ENCODE measurements around the gene ZNHIT6. TPM values are rescaled to one million over a fixed set of nuclear protein-coding genes. Genes with fewer than 3 reads are reported as not detected.

ZNHIT6 gene
- total RNA-seq, 1 experiment from 2014 or later: 14.3 TPM

GRCh38 chr1:85629532-85629920, 78.7 kb downstream of the ZNHIT6 start:
- ATAC-seq (no peak), DNase-seq (ENCODE audit: low spot score) (no peak)
- peak overlapping the region; percentile 87 for H3K27ac Mint-ChIP-seq
- peaks cover 17% of the 10 kb centered on the region for H3K9me3 Mint-ChIP-seq
- CTCF ChIA-PET: interaction anchor here (0.8 to 2.2 kb wide), 8 partner anchors 16 to 370 kb away, joined by 3 to 16 read pairs (median 6); partner anchors contain the start of genes C1orf52 and CCN1
- no peak overlapping the region for H3K4me3 Mint-ChIP-seq
- TF ChIP-seq GRHL2 (CRISPR knock-in tag; IDR thresholded peaks at IDR 0.05; ENCODE audit: insufficient replicate concordance, severe bottlenecking) (no peak), FOXK1 (CRISPR knock-in tag; IDR thresholded peaks at IDR 0.05) (no peak), SMAD3 (CRISPR knock-in tag; IDR thresholded peaks at IDR 0.05; ENCODE audit: borderline replicate concordance) (no peak), KAT7 (CRISPR knock-in tag; IDR thresholded peaks at IDR 0.05; ENCODE audit: borderline replicate concordance) (no peak)
- H3K36me3 Mint-ChIP-seq: peaks cover 14% of the 10 kb centered on the region
- peaks cover 18% of the 10 kb centered on the region for H3K4me1 Mint-ChIP-seq
- H3K27me3 Mint-ChIP-seq (ENCODE audit: low read depth): no peaks in the 10 kb centered on the region
- POLR2A ChIA-PET: interaction anchor here (0.6 to 3.1 kb wide), 2 partner anchors 41 to 48 kb away, joined by 3 to 18 read pairs; partner anchors contain the start of gene CCN1

- Mint-ChIP-seq H3K36me3 (peaks cover 17% of the 10 kb centered on the region), H3K4me3 (no peak overlapping the region), H3K9me3 (peaks cover 20% of the 10 kb centered on the region), H3K27me3 (ENCODE audit: low read depth) (no peaks in the 10 kb centered on the region), H3K4me1 (peaks cover 18% of the 10 kb centered on the region), H3K27ac (peak overlapping the region; percentile 87)
- POLR2A ChIA-PET: interaction anchor here (0.6 to 3.1 kb wide), 4 partner anchors 16 to 48 kb away, joined by 3 to 18 read pairs (median 4); partner anchors contain the start of gene CCN1
- TF ChIP-seq GRHL2 (CRISPR knock-in tag; IDR thresholded peaks at IDR 0.05; ENCODE audit: insufficient replicate concordance, severe bottlenecking): no peak
- no peak for TF ChIP-seq NR2C2 (CRISPR knock-in tag; IDR thresholded peaks at IDR 0.05)
- TF ChIP-seq SMAD3 (CRISPR knock-in tag; IDR thresholded peaks at IDR 0.05; ENCODE audit: borderline replicate concordance): no peak
- no peak for TF ChIP-seq ZNF416 (CRISPR knock-in tag; IDR thresholded peaks at IDR 0.05)
- no peak for TF ChIP-seq GABPB1 (CRISPR knock-in tag; IDR thresholded peaks at IDR 0.05)
- no peak for TF ChIP-seq MXD4 (CRISPR knock-in tag; IDR thresholded peaks at IDR 0.05; ENCODE audit: borderline replicate concordance)
- TF ChIP-seq FOXJ3 (CRISPR knock-in tag; IDR thresholded peaks at IDR 0.05; ENCODE audit: borderline replicate concordance): no peak
- no peak for TF ChIP-seq ZMAT4 (CRISPR knock-in tag; IDR thresholded peaks at IDR 0.05)
- peak; percentile 44 for DNase-seq (ENCODE audit: low spot score)
- ATAC-seq: peak; percentile 87
- CTCF ChIA-PET: interaction anchor here (0.8 to 2.2 kb wide), 7 partner anchors 16 to 320 kb away, joined by 3 to 16 read pairs (median 7); partner anchors contain the start of gene CCN1
These were observed 79.3 kb downstream of the ZNHIT6 start for GRCh38 chr1:85628791-85629531.

GRCh38 chr1:85626818-85627217, 81.4 kb downstream of the ZNHIT6 start:
- CTCF ChIA-PET: interaction anchor here (1.5 kb wide), 1 partner anchor 81 kb away, joined by 4 read pairs; the partner anchor contains the start of gene ZNHIT6
- H3K27me3 Mint-ChIP-seq (ENCODE audit: low read depth): no peaks in the 10 kb centered on the region
- no peak overlapping the region for H3K27ac Mint-ChIP-seq
- peaks cover 37% of the 10 kb centered on the region for H3K36me3 Mint-ChIP-seq
- ATAC-seq (no peak), DNase-seq (ENCODE audit: low spot score) (no peak)
- TF ChIP-seq SMAD4 (CRISPR knock-in tag; IDR thresholded peaks at IDR 0.05) (no peak), ETV6 (CRISPR knock-in tag; IDR thresholded peaks at IDR 0.05) (no peak), ESRRA (CRISPR knock-in tag; IDR thresholded peaks at IDR 0.05; ENCODE audit: borderline replicate concordance) (no peak), NR2C2 (CRISPR knock-in tag; IDR thresholded peaks at IDR 0.05) (no peak), FOXP1 (CRISPR knock-in tag; IDR thresholded peaks at IDR 0.05; ENCODE audit: borderline replicate concordance) (no peak), ZNF416 (CRISPR knock-in tag; IDR thresholded peaks at IDR 0.05) (no peak), ZNF425 (CRISPR knock-in tag; conservative IDR thresholded peaks at IDR 0.05) (no peak), E2F4 (CRISPR knock-in tag; IDR thresholded peaks at IDR 0.05; ENCODE audit: borderline replicate concordance, low read depth) (no peak), ZNF263 (CRISPR knock-in tag; IDR thresholded peaks at IDR 0.05; ENCODE audit: low read depth) (no peak), ZSCAN18 (CRISPR knock-in tag; IDR thresholded peaks at IDR 0.05) (no peak), KAT7 (CRISPR knock-in tag; IDR thresholded peaks at IDR 0.05; ENCODE audit: borderline replicate concordance) (no peak), ERG (CRISPR knock-in tag; IDR thresholded peaks at IDR 0.05) (no peak), ZNF138 (CRISPR knock-in tag; conservative IDR thresholded peaks at IDR 0.05) (no peak)
- POLR2A ChIA-PET: no interaction called here
- peaks cover 42% of the 10 kb centered on the region for H3K9me3 Mint-ChIP-seq
- H3K4me3 Mint-ChIP-seq: no peak overlapping the region
- peaks cover 18% of the 10 kb centered on the region for H3K4me1 Mint-ChIP-seq

Measured in WTC11 (cell line).